GM12891 (cell line): Measurements from ENCODE around the gene SP7. TPM values are rescaled to one million over a fixed set of nuclear protein-coding genes. Genes with fewer than 3 reads are reported as not detected.

Source experiments
- DNase-seq: peaks from one replicate; pipeline ENCODE4 v3.0.0; 2011; ENCODE audit warnings: low spot score; ENCODE audit not compliant: insufficient read length
- FAIRE-seq: peaks from 2 replicates; lab custom pipeline; 2011; peaks lifted over from hg19 to GRCh38; lab: Jason Lieb, UNC
- PAX5 ChIP-seq: IDR thresholded peaks from 2 replicates; pipeline ENCODE4 v1.6.1; 2011; ENCODE audit warnings: low read length, moderate library complexity, mild to moderate bottlenecking; ENCODE audit not compliant: insufficient read depth, severe bottlenecking
- POLR2A ChIP-seq: IDR thresholded peaks from 2 replicates; pipeline ENCODE4 v1.6.1; 2011; ENCODE audit warnings: low read depth, low read length, control low read depth
- POLR2AphosphoS5 ChIP-seq: IDR thresholded peaks from 2 replicates; pipeline ENCODE4 v1.6.1; 2011; ENCODE audit warnings: low read depth, low read length, control low read depth
- POU2F2 ChIP-seq: IDR thresholded peaks from 2 replicates; pipeline ENCODE4 v1.6.1; 2011; ENCODE audit warnings: low read depth, mild to moderate bottlenecking, control low read depth, low read length, moderate library complexity
- SPI1 ChIP-seq: IDR thresholded peaks from 2 replicates; pipeline ENCODE4 v1.6.1; 2011; ENCODE audit warnings: low read depth, low read length, control low read depth
- TAF1 ChIP-seq: IDR thresholded peaks from 2 replicates; pipeline ENCODE4 v1.6.1; 2011; ENCODE audit warnings: low read depth, low read length, control low read depth
- polyA plus RNA-seq: library from polyadenylated mRNA; unstranded; fragments of >200 nt; gene quantifications from one replicate; pipeline ENCODE4 v1.2.1, GENCODE V29; 2012; ENCODE audit warnings: low read depth, missing spikeins, inconsistent platforms; ENCODE audit not compliant: missing spikeins

Gene SP7
- not detected for polyA plus RNA-seq

GRCh38 chr12:53336181-53336681 is at the start of gene SP7:
TSS of gene SP7 (minus strand) at chr12:53336354. CDS start at chr12:53335646, 708 bp downstream.
- no peak for TF ChIP-seq PAX5
- no peak for TF ChIP-seq POLR2A
- TF ChIP-seq TAF1 = no peak
- no peak for TF ChIP-seq POLR2AphosphoS5
- TF ChIP-seq SPI1 = no peak
- TF ChIP-seq POU2F2 = no peak
- no peak for DNase-seq
- peak; percentile 85 for FAIRE-seq

DNA sequence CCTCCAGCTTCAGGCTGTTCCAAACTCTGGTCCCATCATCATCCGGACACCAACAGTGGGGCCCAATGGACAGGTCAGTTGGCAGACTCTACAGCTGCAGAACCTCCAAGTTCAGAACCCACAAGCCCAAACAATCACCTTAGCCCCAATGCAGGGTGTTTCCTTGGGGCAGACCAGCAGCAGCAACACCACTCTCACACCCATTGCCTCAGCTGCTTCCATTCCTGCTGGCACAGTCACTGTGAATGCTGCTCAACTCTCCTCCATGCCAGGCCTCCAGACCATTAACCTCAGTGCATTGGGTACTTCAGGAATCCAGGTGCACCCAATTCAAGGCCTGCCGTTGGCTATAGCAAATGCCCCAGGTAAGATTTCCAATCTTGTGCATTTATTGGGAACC is 47.1 kb upstream of the SP7 start:
- TF ChIP-seq POU2F2 (no peak), SPI1 (no peak)
- FAIRE-seq = no peak
- no peak for DNase-seq

DNA sequence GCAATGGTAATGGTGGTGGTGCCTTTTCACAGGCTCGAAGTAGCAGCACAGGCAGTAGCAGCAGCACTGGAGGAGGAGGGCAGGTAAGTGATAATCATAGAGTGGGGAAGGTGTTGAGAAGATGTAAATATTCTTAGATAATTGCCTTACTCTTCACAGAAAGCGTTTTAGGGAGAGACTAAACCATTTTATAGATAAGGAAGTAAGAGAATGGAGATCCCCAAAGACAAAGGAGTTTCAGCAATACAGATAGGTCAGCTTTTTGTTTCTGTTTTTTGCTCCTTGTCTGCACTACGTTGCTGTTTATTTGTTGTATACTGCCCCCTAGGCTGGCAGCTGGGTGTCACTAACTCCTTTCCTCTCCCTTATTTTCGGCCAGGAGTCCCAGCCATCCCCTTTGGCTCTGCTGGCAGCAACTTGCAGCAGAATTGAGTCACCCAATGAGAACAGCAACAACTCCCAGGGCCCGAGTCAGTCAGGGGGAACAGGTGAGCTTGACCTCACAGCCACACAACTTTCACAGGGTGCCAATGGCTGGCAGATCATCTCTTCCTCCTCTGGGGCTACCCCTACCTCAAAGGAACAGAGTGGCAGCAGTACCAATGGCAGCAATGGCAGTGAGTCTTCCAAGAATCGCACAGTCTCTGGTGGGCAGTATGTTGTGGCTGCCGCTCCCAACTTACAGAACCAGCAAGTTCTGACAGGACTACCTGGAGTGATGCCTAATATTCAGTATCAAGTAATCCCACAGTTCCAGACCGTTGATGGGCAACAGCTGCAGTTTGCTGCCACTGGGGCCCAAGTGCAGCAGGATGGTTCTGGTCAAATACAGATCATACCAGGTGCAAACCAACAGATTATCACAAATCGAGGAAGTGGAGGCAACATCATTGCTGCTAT is 45.8 kb upstream of the SP7 start:
- FAIRE-seq (no peak), DNase-seq (no peak)
- TF ChIP-seq TAF1 (no peak), POU2F2 (no peak), POLR2A (no peak), SPI1 (no peak), PAX5 (no peak)

DNA sequence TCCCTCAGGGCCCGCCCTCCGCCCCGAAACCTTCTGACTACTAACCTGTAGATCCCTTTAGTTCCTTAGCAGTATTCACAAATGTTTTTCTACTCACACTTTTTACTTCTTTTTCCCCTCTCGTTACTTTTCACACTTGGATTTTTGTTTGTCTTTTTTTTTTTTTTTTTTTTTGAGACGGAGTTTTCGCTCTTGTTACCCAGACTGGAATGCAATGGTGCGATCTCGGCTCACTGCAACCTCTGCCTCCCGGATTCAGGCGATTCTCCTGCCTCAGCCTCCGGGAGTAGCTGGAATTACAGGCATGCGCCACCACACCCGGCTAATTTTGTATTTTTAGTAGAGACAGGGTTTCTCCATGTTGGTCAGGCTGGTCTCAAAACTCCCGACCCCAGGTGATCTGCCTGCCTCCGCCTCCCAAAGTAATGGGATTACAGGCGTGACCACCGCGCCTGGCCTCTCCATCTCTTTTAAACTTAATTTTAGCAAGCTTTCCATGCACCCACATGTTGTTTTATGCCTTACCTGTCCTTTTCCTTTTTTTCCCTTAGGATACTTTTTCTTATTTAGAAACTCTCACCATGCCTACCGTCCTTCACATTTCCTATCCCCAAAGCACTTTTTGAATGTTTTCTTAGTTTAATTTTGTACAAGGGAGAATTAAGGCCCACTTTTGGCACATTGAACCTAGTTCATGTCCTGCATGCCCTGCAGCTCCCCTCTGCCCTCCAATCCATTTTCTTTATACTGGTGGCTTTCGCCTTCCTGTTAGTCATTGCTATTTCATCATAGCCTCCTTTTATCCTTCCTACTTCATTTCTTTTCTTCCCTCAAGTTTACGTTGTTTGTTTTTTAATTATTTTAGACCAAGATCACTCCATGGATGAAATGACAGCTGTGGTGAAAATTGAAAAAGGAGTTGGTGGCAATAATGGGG is 44.9 kb upstream of the SP7 start:
- no peak for FAIRE-seq
- no peak for TF ChIP-seq PAX5
- TF ChIP-seq TAF1 = no peak
- TF ChIP-seq POLR2AphosphoS5 = no peak
- TF ChIP-seq SPI1 = no peak
- TF ChIP-seq POU2F2 = no peak
- TF ChIP-seq POLR2A = no peak
- DNase-seq = no peak

DNA sequence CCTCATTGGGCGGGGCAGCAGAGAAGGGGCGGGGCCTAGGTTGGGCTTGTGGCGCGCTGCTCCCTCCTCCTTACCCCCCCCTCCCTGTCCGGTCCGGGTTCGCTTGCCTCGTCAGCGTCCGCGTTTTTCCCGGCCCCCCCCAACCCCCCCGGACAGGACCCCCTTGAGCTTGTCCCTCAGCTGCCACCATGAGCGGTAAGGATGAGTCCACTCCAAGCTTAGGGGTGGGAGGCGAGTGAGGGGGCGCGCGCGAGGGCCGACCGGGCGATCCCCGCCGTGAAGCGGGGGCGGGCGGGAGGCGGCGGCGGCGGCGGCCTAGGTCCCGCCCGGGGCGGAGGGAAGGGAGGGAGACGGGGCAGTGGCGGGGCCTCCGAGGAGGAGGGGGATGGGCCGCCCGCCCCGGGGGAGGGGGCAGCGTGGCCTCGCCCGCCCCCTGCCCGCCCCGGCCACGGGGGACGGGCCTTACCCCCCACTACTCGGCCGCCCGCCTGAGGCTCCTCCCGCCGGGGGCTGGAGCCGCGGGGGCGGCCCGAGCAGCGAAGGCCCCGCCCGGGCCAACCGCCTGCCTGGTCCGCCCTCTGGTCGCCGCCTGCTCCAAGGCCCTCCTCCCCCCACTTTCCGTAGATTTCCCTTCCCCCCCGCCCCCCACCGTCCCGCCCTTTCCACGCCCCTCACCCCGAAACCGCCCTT is 44.1 kb upstream of the SP7 start, which contains the start of gene SP1:
Gene SP1 (plus strand): TSS at position 73 of the 690 bp plus-strand sequence. CDS start 116 bp downstream, at position 189.
- FAIRE-seq = peak; percentile 66
- DNase-seq = peak; percentile 72
- no peak for TF ChIP-seq SPI1
- TF ChIP-seq TAF1 = no peak
- no peak for TF ChIP-seq POLR2AphosphoS5
- no peak for TF ChIP-seq POU2F2
- TF ChIP-seq PAX5 = no peak
- TF ChIP-seq POLR2A = no peak

DNA sequence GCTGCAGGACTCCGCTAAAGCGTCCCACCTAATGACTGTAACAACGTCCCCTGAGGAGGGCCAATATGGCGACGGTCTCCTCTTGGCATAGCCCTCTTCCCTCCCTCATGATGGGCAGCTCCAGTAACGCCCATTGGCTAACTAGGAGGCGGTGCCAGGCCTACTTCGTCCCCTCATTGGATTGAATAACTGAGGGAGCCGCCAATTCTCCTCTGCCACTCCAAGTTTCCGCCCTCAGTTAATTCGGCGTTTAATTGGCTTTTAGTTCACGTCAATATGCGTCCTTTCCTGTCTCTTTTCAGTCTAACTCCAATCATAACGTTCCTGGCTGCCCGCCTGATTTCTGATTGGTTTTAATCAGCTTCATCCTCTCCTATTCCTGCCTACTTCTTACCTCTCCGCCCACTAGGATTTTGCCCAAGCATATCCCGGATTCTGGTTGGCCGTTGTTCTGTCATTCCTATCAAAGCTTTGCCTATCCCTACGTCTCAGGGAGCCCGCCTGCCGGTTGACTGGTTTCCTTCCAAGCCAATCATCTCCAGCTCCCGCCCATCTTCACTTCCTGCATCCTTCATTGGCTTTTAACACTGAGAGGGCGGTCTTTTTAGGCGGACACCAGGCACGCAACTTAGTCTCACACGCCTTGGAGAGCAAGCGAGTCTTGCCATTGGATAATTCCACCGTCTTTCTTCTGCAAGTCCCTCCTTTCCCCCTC is 43.4 kb upstream of the SP7 start:
- DNase-seq (peak; percentile 69), FAIRE-seq (peak; percentile 97)
- peak; percentile 97 for TF ChIP-seq POLR2AphosphoS5
- TF ChIP-seq POU2F2 = peak; percentile 70; the same call in 1 of the 2 replicates
- no peak for TF ChIP-seq PAX5
- TF ChIP-seq TAF1 = peak; percentile 88
- no peak for TF ChIP-seq SPI1
- peak; percentile 95 for TF ChIP-seq POLR2A

- DNase-seq = no peak
- FAIRE-seq = no peak
- TF ChIP-seq SPI1 (no peak), POU2F2 (no peak), POLR2A (no peak), POLR2AphosphoS5 (no peak), PAX5 (no peak), TAF1 (no peak)
Measured at GRCh38 chr12:53378724-53379388, 42.7 kb upstream of the SP7 start.

- TF ChIP-seq SPI1 (no peak), POLR2A (no peak), PAX5 (no peak), POLR2AphosphoS5 (no peak), TAF1 (no peak), POU2F2 (no peak)
- FAIRE-seq = no peak
- no peak for DNase-seq
Measured at GRCh38 chr12:53378222-53378621, 42.1 kb upstream of the SP7 start.
